DMS53 (cell line): ENCODE results near the gene TRMT44.
"Not testable (repeated sequence)": the region's sequence is repeated elsewhere in the genome, so short reads cannot be mapped to it uniquely, and the experiment has no call there.

Experiments used
- DNase-seq: peaks from one replicate; lab custom pipeline; 2025; lab: John Stamatoyannopoulos, UW

TRMT44 gene

DNA sequence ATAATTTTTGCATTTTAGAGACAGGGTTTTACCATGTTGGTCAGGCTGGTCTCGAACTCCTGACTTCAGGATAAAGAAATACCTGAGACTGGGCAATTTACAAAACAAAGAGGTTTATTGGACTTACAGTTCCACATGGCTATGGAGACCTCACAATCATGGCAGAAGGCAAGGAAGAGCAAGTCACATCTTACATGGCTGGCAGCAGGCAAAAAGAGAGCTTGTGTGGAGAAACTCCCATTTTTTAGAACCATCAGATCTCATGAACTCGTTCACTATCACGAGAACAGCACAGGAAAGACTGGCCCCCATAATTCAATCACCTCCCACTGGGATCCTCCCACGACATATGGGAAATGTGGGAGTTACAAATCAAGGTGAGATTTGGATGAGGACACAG lies 72.5 kb downstream of the TRMT44 start:
- not testable (repeated sequence) for DNase-seq

GRCh38 chr4:8513931-8514330 lies 73.4 kb downstream of the TRMT44 start:
- no peak for DNase-seq

DNA sequence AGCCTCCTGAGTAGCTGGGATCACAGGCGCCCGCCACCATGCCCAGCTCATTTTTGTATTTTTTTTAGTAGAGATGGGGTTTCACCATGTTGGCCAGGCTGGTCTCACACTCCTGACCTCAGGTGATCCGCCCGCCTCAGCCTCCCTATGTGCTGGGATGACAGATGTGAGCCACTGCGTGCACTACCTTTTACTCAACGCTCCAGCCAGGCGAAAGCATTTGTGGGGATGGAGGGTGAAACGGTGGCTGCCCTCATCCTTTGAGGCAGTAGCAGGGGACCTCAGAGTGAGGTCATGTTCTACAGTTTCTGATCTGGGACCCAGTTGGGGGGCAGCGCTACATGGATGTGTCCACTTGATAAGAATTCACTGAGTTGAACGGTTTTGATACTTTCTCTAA lies 73.8 kb downstream of the TRMT44 start:
- DNase-seq: no peak

GRCh38 chr4:8515316-8516060 lies 74.9 kb downstream of the TRMT44 start:
- no peak for DNase-seq

DNA sequence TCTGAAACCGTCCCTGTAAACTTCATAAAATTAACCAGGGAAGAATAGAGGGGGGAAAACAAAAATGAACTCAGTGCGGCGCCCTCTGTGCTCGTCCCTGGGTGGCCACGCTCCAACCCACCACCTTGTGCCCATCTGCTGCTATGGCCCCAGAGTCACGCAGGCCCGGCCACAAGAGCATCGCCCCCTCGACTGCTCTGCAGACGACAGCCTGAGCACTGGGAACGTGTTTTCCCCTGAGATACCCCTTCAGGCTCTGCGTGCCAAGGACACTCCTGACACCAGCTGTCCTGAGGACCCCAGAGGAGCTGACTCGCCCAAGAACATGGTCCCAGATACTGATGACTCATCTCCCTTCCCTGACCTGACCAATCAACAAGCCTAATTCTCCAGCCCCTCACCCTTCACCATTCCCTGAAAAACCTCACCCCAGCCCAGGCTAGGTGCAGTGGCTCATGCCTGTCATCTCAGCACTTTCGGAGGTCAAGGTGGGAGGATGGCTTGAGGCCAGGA lies 75.5 kb downstream of the TRMT44 start:
- DNase-seq: no peak

- no peak for DNase-seq
These were observed 76.5 kb downstream of the TRMT44 start for GRCh38 chr4:8516996-8517550.

DNA sequence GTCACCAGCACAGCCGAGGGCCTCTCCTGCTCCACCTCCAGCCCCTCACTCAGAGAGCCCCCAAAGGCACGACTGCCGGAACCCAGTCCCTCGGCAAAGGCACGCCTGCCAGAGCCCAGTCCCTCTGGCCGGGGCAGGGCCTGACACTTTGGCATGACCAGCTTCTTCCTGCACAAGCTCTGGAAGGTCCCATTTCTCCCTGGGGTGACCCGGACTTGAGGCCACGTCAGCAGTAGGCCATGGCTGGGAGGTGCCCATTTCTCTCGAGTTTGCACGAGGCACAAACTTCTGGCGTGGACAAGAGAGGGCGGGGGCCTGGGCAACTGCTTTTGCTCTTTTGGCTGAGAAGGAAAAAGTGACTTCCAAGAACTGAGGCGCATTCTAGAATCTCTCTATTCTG lies 77.4 kb downstream of the TRMT44 start:
- DNase-seq: no peak

- no peak for DNase-seq
These were observed 81.9 kb downstream of the TRMT44 start for GRCh38 chr4:8522160-8523120.

- no peak for DNase-seq
These were observed 82.6 kb downstream of the TRMT44 start for GRCh38 chr4:8523175-8523574.

DNA sequence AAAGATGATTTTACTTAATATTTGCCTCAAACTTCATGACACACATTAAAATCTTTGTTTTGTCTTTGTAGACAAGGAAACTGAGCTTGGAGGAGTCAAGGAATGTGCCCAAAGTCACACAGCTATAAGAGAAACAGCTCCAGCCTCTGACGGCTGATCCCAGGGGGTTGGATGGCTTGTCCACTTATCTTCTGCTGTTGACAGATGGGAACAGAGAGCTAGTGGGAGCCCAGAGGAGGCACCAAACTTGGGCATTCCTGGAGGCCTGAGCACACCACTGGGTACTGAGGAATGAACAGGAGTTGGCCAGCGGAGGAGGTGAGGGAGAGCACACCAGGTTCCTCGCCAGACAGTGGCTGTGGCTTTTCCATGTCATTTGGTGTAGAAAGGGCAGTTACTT lies 83.2 kb downstream of the TRMT44 start:
- no peak for DNase-seq

- no peak for DNase-seq
These were observed 84.2 kb downstream of the TRMT44 start for GRCh38 chr4:8524595-8525382.

DNA sequence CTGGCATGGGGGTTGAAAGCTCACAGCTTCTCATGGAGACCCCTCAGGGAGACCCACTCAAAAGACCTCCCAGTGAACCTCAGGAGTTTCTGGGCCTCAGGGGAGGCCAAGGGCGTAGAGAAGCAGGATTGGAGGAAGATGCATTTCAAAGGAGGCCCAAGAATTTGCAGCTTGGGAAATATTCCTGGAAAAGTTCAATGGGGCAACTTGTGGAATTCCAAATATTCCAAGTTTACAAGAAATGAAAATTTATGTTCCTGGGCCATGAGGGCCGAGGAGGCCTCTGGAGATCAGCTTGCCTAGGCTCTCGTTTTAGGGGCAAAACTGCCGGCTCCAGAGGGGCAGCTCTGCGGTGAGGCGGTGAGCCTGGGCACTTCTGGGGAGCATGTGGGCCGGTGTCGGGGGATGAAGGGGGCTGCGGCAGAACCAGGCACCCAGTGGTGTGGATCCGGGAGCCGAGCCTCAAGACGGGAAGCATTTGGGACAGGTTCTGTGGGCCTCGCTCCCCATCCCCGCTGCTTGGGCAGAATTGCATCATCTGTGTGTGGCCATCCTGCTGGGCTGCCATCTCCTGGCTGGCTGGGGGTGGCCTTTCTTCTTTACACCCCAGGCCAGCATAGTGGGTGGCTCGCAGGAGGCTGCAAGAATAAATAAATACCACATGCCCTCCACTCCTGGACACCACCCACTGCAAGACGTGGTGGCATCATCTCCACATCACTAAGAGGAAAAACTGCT lies 85.0 kb downstream of the TRMT44 start:
- DNase-seq: no peak
